NOMO-1 treated with DMSO at 0.1 percent for 48 hours (cell line): ENCODE results near the gene COA1.
A peak's percentile ranks its signal among the peaks of the same experiment; 100 is the strongest.
"Not testable (repeated sequence)": the region's sequence is repeated elsewhere in the genome, so short reads cannot be mapped to it uniquely, and the experiment has no call there.

Experiments
- DNase-seq: peaks from one replicate; lab custom pipeline; 2025; ENCODE audit not compliant: unreplicated experiment; lab: John Stamatoyannopoulos, UW

The COA1 gene

GRCh38 chr7:43602256-43602655 is 127.1 kb downstream of the COA1 start:
- no peak for DNase-seq

DNA sequence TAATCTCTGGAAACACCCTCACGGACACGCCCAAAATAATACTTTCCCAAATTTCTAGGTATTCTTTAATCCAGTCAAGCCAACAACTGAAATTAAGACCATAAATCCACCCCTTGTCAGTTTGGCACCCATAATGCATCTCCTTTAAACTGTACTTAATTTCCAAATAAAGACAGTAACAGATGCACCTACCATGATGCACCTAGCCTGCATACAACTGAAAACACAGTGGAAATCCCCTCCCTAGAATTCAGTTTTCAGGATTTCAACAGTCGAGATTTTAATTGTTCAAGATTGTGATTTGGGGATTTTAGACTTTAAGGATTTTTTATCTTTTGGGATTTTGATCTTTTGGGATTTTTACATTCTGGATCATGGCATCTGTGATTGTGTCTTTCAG is 129.3 kb downstream of the COA1 start:
- no peak for DNase-seq

- DNase-seq, result not testable (repeated sequence)
Observed at GRCh38 chr7:43596426-43596825, 132.9 kb downstream of the COA1 start.

GRCh38 chr7:43594020-43594419 is 135.3 kb downstream of the COA1 start:
- no peak for DNase-seq

DNA sequence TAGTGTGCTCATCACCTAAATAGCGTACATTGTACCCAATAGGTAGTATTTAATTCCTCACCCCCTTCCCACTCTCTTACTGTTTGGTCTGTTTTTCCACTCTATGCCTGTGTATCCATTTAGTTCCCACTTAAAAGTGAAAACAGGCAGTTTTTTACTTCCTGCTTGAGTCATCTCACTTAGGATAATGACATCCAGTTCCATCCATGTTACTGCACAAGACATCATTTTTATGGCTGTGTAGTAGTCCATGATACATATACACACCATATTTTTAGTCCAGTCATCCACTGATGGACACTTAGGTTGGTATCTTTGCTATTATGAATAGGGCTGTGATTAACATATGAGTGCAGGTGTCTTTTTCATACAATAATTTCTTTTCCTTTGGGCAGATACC is 136.3 kb downstream of the COA1 start:
- no peak for DNase-seq

GRCh38 chr7:43592326-43592725 is 137.0 kb downstream of the COA1 start:
- no peak for DNase-seq

- no peak for DNase-seq
Observed at GRCh38 chr7:43591558-43592180, 137.7 kb downstream of the COA1 start.

DNA sequence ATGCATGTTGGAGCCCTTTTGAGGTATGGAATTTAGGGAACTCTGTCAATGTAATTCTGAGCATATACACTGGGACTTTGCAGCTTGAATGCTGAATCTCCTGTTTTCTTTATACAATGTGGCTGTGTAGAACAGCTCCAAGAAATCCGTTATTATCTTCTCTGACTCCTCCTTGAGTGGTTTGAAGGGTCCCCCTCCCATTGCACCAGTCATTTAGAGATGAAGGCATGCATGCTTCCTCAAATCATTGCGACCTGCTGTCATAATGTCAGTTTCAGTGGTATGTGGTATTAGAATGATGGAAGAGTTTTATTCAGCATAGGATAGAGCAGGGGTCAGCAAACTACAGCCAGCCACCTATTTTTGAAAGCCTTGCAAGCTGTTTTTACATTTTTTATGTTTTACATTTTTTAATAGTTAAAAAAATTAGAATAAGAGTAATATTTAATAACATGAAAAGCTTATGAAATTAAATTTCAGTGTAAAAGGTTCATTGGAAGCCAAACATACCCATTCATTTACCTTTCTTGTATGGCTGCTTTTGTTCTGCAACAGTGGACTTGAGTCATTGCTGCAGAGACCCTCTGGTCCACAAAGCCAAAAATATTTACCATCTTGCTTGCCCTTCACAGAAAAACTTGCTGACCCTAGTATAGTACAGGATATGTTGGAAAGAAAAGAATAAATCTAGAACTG is 138.3 kb downstream of the COA1 start:
- DNase-seq, result peak; percentile 54

GRCh38 chr7:43589728-43590127 is 139.6 kb downstream of the COA1 start:
- no peak for DNase-seq
